ENCODE measurements around the gene SLC37A1. TPM values are rescaled to one million over a fixed set of nuclear protein-coding genes. Genes with fewer than 3 reads are reported as not detected.

Gene SLC37A1
- total and polyA plus RNA-seq, 10 donors: 6.9 to 31.4 (median 23.2) TPM

DNA sequence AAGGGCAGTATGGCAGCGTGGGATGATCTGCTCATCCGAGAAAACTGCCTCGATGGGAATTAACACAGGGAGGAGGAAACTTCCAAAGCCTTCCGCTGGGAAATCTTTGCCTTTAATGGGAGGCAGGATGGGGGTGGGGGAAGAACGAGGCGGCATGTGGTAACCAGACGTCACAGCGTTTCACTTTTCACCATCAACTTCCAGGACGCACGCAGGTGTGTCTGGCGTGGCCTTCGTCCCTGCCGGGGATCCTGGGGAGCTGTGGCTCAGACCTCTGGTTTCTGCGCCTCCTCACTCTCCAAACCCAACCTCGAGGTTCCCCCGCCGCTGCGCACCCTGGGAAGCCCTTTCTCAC is 17.9 kb upstream of the SLC37A1 start:
- no peaks in the 10 kb centered on the region for H3K36me3 ChIP-seq
- intact Hi-C loops (cut with DNase I; ENCODE audit: low total_unique reads): no loop called here
- DNase-seq: no peak
- peak overlapping the region in 4 of 8 donors; percentile 10 to 85 (median 82) for H3K27ac ChIP-seq
- 3 to 6% (median 4%) methylated on average over 16 to 18 of the region's 18 CpGs for WGBS, 5 donors
- TF ChIP-seq POLR2A (IDR thresholded peaks at IDR 0.05) (no peak), POLR2AphosphoS5 (IDR thresholded peaks at IDR 0.05) (no peak)
- TF ChIP-seq, protein P1, sequence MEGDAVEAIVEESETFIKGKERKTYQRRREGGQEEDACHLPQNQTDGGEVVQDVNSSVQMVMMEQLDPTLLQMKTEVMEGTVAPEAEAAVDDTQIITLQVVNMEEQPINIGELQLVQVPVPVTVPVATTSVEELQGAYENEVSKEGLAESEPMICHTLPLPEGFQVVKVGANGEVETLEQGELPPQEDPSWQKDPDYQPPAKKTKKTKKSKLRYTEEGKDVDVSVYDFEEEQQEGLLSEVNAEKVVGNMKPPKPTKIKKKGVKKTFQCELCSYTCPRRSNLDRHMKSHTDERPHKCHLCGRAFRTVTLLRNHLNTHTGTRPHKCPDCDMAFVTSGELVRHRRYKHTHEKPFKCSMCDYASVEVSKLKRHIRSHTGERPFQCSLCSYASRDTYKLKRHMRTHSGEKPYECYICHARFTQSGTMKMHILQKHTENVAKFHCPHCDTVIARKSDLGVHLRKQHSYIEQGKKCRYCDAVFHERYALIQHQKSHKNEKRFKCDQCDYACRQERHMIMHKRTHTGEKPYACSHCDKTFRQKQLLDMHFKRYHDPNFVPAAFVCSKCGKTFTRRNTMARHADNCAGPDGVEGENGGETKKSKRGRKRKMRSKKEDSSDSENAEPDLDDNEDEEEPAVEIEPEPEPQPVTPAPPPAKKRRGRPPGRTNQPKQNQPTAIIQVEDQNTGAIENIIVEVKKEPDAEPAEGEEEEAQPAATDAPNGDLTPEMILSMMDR (IDR thresholded peaks at IDR 0.05 in 8 of 11, conservative IDR thresholded peaks at IDR 0.05 in 3 of 11): no peak
- H3K9me3 ChIP-seq: no peaks in the 10 kb centered on the region
- H3K27me3 ChIP-seq (replicated peaks in 1 of 7): peaks cover 0 to 9% (median 0%) of the 10 kb centered on the region in 7 donors
- H3K4me1 ChIP-seq: peaks cover 7 to 25% (median 16%) of the 10 kb centered on the region in 6 donors
- peak overlapping the region; percentile 38 to 76 (median 62) for H3K4me3 ChIP-seq

DNA sequence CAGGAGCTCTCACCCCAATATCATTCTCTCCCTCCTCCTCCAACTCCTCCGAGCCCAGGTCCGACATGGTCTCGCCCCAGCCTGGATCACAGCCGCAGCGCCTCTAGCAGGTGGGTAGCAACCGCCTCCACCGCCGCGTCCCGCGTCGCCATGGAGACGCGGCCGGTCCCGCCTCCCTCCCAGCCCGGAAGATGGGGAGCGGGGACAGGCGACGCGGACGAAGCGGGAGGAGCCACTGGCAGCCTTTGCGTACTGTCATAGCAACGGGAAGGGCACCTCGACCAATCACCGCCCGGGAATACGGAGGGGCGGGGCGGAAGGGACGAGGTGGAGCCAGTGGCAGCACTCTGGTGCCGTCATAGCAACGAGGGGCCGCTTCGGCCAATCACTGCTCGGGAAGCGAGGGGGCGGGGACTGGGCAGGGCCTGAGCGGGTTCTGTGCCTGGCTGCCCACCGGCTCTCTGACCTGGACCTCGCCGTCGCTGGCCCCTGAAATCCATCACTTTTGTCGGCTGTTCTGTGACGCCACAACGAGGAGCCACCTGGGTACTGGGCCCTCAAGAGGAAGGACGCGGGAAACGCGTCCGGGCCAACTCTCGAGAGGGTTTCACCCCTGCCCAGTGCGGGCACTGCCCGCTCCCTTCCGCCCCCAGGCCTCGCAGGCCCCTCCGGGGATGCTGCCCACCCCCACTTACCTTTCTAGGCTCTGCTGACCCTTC is 17.4 kb upstream of the SLC37A1 start, which contains the start of gene RSPH1:
Gene RSPH1, minus strand, starts transcription at position 105 of the 719 bp plus-strand sequence. Its CDS starts 38 bp downstream, at position 67.
- Histone ChIP-seq H3K36me3 (no peaks in the 10 kb centered on the region), H3K4me1 (peaks cover 7 to 25% (median 16%) of the 10 kb centered on the region in 6 donors), H3K27ac (peak within 1 kb of the TSS in 7 of 8 donors; percentile 49 to 85 (median 70)), H3K4me3 (peak within 1 kb of the TSS; percentile 38 to 76 (median 62)), H3K9me3 (no peaks in the 10 kb centered on the region), H3K27me3 (replicated peaks in 1 of 7) (peaks cover 0 to 9% (median 0%) of the 10 kb centered on the region in 7 donors)
- peak; percentile 78 to 87 (median 83) for TF ChIP-seq POLR2AphosphoS5 (IDR thresholded peaks at IDR 0.05)
- TF ChIP-seq, protein P1 (IDR thresholded peaks at IDR 0.05 in 8 of 11, conservative IDR thresholded peaks at IDR 0.05 in 3 of 11): peak in 2 of 11 experiments; percentile 15 to 32
- no peak for TF ChIP-seq POLR2A (IDR thresholded peaks at IDR 0.05)
- 0 to 1% (median 0%) methylated on average over 27 to 58 of the region's 58 CpGs for WGBS, 5 donors
- DNase-seq: peak; percentile 100
- intact Hi-C loops (cut with DNase I; ENCODE audit: low total_unique reads): no loop called here

DNA sequence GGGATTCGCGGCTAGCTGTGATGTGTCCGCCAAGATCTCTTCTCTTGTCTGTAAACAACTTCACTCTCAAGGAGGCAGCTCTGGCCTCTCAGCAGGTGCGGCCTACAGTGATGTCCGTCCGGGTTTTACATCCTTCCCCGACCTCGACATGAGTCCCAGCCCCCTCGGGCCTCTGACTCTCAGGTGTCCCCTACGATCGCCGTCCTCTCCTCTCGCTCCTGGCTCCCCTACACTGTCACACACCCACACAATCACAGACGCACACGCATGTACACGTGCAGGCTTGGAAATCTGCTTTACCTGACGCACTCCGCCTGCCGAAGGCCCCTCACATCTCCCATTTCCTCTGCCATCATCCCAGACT is 16.8 kb upstream of the SLC37A1 start:
- intact Hi-C loops (cut with DNase I; ENCODE audit: low total_unique reads): no loop called here
- Histone ChIP-seq H3K4me1 (peaks cover 7 to 25% (median 16%) of the 10 kb centered on the region in 6 donors), H3K36me3 (no peaks in the 10 kb centered on the region), H3K9me3 (no peaks in the 10 kb centered on the region), H3K27me3 (replicated peaks in 1 of 7) (peaks cover 0 to 7% (median 0%) of the 10 kb centered on the region in 7 donors), H3K4me3 (peak overlapping the region; percentile 38 to 76 (median 62)), H3K27ac (peak overlapping the region in 7 of 8 donors; percentile 49 to 85 (median 70))
- no peak for TF ChIP-seq POLR2AphosphoS5 (IDR thresholded peaks at IDR 0.05)
- no peak for TF ChIP-seq POLR2A (IDR thresholded peaks at IDR 0.05)
- TF ChIP-seq, protein P1 (IDR thresholded peaks at IDR 0.05 in 8 of 11, conservative IDR thresholded peaks at IDR 0.05 in 3 of 11): no peak
- DNase-seq: no peak
- WGBS, 5 donors: 29 to 35% (median 34%) methylated on average over 19 of the region's 19 CpGs

DNA sequence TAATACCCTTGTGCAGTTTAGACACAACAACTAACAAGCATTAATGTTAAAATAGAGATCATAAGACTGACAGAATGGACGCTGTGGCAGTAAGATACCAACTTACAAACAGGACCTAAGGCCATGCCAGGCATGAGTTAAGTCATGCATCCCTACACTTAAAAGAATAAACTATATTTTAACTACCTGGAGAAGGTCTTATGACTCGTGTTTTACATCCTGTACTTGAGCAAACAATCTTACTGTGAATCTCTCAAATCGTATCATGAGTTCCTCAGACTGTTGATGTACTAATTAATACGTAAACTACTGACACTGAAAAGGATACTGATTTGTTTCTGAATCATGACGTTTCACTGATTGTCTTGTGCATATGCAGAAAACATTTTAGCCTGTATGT is 15.6 kb upstream of the SLC37A1 start:
- TF ChIP-seq POLR2AphosphoS5 (IDR thresholded peaks at IDR 0.05): no peak
- TF ChIP-seq POLR2A (IDR thresholded peaks at IDR 0.05): no peak
- TF ChIP-seq, protein P1 (IDR thresholded peaks at IDR 0.05 in 8 of 11, conservative IDR thresholded peaks at IDR 0.05 in 3 of 11): no peak
- DNase-seq: no peak
- WGBS, 5 donors: 70 to 84% (median 77%) methylated on average over 5 of the region's 5 CpGs
- intact Hi-C loops (cut with DNase I; ENCODE audit: low total_unique reads): no loop called here
- H3K4me1 ChIP-seq: peaks cover 7 to 20% (median 16%) of the 10 kb centered on the region in 6 donors
- no peak overlapping the region for H3K4me3 ChIP-seq
- H3K27ac ChIP-seq: no peak overlapping the region
- no peaks in the 10 kb centered on the region for H3K36me3 ChIP-seq
- no peaks in the 10 kb centered on the region for H3K9me3 ChIP-seq
- no peaks in the 10 kb centered on the region for H3K27me3 ChIP-seq (replicated peaks in 1 of 7)

All from spleen (tissue), 11 donors.